ENCODE data around the gene BEND6.

DNA sequence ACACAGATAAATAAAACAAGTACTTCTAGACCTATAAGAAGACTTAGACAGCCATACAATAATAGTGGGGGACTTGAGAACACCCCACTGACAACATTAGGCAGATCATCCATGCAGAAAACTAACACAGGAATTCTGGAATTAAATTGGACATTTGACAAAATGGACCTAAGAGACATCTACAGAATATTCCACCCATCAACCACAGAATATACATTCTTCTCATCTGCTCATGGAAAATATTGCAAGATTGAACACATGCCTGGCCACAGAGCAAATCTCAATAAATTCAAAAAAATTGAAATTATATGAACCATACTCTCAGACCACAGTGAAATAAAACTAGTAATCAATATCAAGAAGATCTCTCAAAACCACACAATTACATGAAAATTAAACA lies 47.3 kb downstream of the BEND6 start:
- no peak for TF ChIP-seq POLR2AphosphoS5 (IDR thresholded peaks at IDR 0.05)
- TF ChIP-seq, protein P1, sequence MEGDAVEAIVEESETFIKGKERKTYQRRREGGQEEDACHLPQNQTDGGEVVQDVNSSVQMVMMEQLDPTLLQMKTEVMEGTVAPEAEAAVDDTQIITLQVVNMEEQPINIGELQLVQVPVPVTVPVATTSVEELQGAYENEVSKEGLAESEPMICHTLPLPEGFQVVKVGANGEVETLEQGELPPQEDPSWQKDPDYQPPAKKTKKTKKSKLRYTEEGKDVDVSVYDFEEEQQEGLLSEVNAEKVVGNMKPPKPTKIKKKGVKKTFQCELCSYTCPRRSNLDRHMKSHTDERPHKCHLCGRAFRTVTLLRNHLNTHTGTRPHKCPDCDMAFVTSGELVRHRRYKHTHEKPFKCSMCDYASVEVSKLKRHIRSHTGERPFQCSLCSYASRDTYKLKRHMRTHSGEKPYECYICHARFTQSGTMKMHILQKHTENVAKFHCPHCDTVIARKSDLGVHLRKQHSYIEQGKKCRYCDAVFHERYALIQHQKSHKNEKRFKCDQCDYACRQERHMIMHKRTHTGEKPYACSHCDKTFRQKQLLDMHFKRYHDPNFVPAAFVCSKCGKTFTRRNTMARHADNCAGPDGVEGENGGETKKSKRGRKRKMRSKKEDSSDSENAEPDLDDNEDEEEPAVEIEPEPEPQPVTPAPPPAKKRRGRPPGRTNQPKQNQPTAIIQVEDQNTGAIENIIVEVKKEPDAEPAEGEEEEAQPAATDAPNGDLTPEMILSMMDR (IDR thresholded peaks at IDR 0.05) = no peak
